ENCODE results near the gene ACTL6B. TPM values are rescaled to one million over a fixed set of nuclear protein-coding genes. Genes with fewer than 3 reads are reported as not detected.

Gene ACTL6B
- total and polyA plus RNA-seq, 4 donors, result not detected

Other genes starting within 250 kb of the ACTL6B start
- gene ZCWPW1, start 227.7 kb downstream of the ACTL6B start, total RNA-seq, result 1 to 10 TPM; 1.4 to 2.3 TPM
- 1 to 10 TPM; 3.3 TPM for gene ZCWPW1, start 227.7 kb downstream of the ACTL6B start, polyA plus RNA-seq
- 10 to 100 TPM; 13.5 to 19.6 TPM for gene MEPCE, start 226.6 kb downstream of the ACTL6B start, total RNA-seq
- gene MEPCE, start 226.6 kb downstream of the ACTL6B start, polyA plus RNA-seq, result 10 to 100 TPM in 1 of 2 donors, 1 to 10 TPM in 1; 6.7 to 21.8 TPM
- 1 to 10 TPM; 6.6 to 7.4 TPM for gene PPP1R35, start 220.0 kb downstream of the ACTL6B start, total RNA-seq
- gene PPP1R35, start 220.0 kb downstream of the ACTL6B start, polyA plus RNA-seq, result 10 to 100 TPM in 1 of 2 donors, 1 to 10 TPM in 1; 7.8 to 12.2 TPM
- under 1 TPM; 0.17 to 0.33 TPM for gene SPACDR, start 192.2 kb downstream of the ACTL6B start, total RNA-seq
- gene SPACDR, start 192.2 kb downstream of the ACTL6B start, polyA plus RNA-seq, result under 1 TPM in 1 of 2 donors, not detected in 1; 0.06 TPM
- 10 to 100 TPM in 1 of 2 donors, 1 to 10 TPM in 1; 6.9 to 21.2 TPM for gene TSC22D4, start 177.2 kb downstream of the ACTL6B start, total RNA-seq
- 10 to 100 TPM in 1 of 2 donors, 1 to 10 TPM in 1; 5.5 to 15.9 TPM for gene TSC22D4, start 177.2 kb downstream of the ACTL6B start, polyA plus RNA-seq
- under 1 TPM; 0.08 to 0.09 TPM for gene NYAP1, start 172.5 kb downstream of the ACTL6B start, total RNA-seq
- gene NYAP1, start 172.5 kb downstream of the ACTL6B start, polyA plus RNA-seq, result under 1 TPM in 1 of 2 donors, not detected in 1; 0.29 TPM
- 10 to 100 TPM; 37.2 to 48.8 TPM for gene AGFG2, start 117.2 kb downstream of the ACTL6B start, total RNA-seq
- 10 to 100 TPM; 37.4 to 47.2 TPM for gene AGFG2, start 117.2 kb downstream of the ACTL6B start, polyA plus RNA-seq
- gene SAP25, start 82.5 kb downstream of the ACTL6B start, total RNA-seq, result under 1 TPM in 1 of 2 donors, not detected in 1; 0.33 TPM
- under 1 TPM; 0.56 to 0.84 TPM for gene SAP25, start 82.5 kb downstream of the ACTL6B start, polyA plus RNA-seq
- gene LRCH4, start 70.3 kb downstream of the ACTL6B start, total RNA-seq, result 10 to 100 TPM in 1 of 2 donors, 1 to 10 TPM in 1; 8.2 to 25.8 TPM
- 10 to 100 TPM in 1 of 2 donors, 1 to 10 TPM in 1; 9.1 to 16.9 TPM for gene LRCH4, start 70.3 kb downstream of the ACTL6B start, polyA plus RNA-seq
- gene FBXO24, start 70.1 kb downstream of the ACTL6B start, total RNA-seq, result 1 to 10 TPM in 1 of 2 donors, under 1 TPM in 1; 0.67 to 1.3 TPM
- gene FBXO24, start 70.1 kb downstream of the ACTL6B start, polyA plus RNA-seq, result under 1 TPM; 0.25 to 0.32 TPM
- 10 to 100 TPM in 1 of 2 donors, 1 to 10 TPM in 1; 6.7 to 13.1 TPM for gene PCOLCE, start 54.1 kb downstream of the ACTL6B start, total RNA-seq
- 10 to 100 TPM; 10.4 to 38.2 TPM for gene PCOLCE, start 54.1 kb downstream of the ACTL6B start, polyA plus RNA-seq
- gene MOSPD3, start 43.9 kb downstream of the ACTL6B start, total RNA-seq, result 1 to 10 TPM; 3.5 to 6.3 TPM
- 10 to 100 TPM; 10.8 to 15.7 TPM for gene MOSPD3, start 43.9 kb downstream of the ACTL6B start, polyA plus RNA-seq
- 100 to 1,000 TPM; 276 to 358 TPM for gene TFR2, start 14.9 kb downstream of the ACTL6B start, total RNA-seq
- gene TFR2, start 14.9 kb downstream of the ACTL6B start, polyA plus RNA-seq, result 100 to 1,000 TPM; 354 to 663 TPM
- gene GNB2, start 17.3 kb upstream of the ACTL6B start, total RNA-seq, result 10 to 100 TPM; 57.9 to 88.5 TPM
- 100 to 1,000 TPM in 1 of 2 donors, 10 to 100 TPM in 1; 37.6 to 133 TPM for gene GNB2, start 17.3 kb upstream of the ACTL6B start, polyA plus RNA-seq
- gene GIGYF1, start 37.8 kb upstream of the ACTL6B start, total RNA-seq, result 10 to 100 TPM; 12.7 TPM
- gene GIGYF1, start 37.8 kb upstream of the ACTL6B start, polyA plus RNA-seq, result 1 to 10 TPM; 6.8 to 7.5 TPM
- gene POP7, start 49.7 kb upstream of the ACTL6B start, total RNA-seq, result 10 to 100 TPM; 19.1 to 36.6 TPM
- gene POP7, start 49.7 kb upstream of the ACTL6B start, polyA plus RNA-seq, result 10 to 100 TPM; 31.1 to 40.1 TPM
- gene EPO, start 64.0 kb upstream of the ACTL6B start, total RNA-seq, result 1 to 10 TPM; 1.3 to 1.5 TPM
- 10 to 100 TPM in 1 of 2 donors, 1 to 10 TPM in 1; 5.3 to 22.9 TPM for gene EPO, start 64.0 kb upstream of the ACTL6B start, polyA plus RNA-seq
- gene ZAN, start 77.1 kb upstream of the ACTL6B start, total RNA-seq, result under 1 TPM in 1 of 2 donors, not detected in 1; under 0.01 TPM
- under 1 TPM in 1 of 2 donors, not detected in 1; 0.08 TPM for gene ZAN, start 77.1 kb upstream of the ACTL6B start, polyA plus RNA-seq
- 10 to 100 TPM; 48.6 to 53.0 TPM for gene EPHB4, start 171.1 kb upstream of the ACTL6B start, total RNA-seq
- gene EPHB4, start 171.1 kb upstream of the ACTL6B start, polyA plus RNA-seq, result 10 to 100 TPM; 14.4 to 51.3 TPM
- 10 to 100 TPM; 10.5 to 17.2 TPM for gene SLC12A9, start 196.3 kb upstream of the ACTL6B start, total RNA-seq
- gene SLC12A9, start 196.3 kb upstream of the ACTL6B start, polyA plus RNA-seq, result 1 to 10 TPM; 1.8 to 8.4 TPM
- gene TRIP6, start 210.9 kb upstream of the ACTL6B start, total RNA-seq, result 10 to 100 TPM; 14.6 to 18.6 TPM
- gene TRIP6, start 210.9 kb upstream of the ACTL6B start, polyA plus RNA-seq, result 10 to 100 TPM; 17.7 to 30.7 TPM
- gene SRRT, start 218.7 kb upstream of the ACTL6B start, total RNA-seq, result 10 to 100 TPM; 28.6 to 45.0 TPM
- gene SRRT, start 218.7 kb upstream of the ACTL6B start, polyA plus RNA-seq, result 10 to 100 TPM; 27.2 to 32.1 TPM
- 1 to 10 TPM; 3.1 to 4.9 TPM for gene UFSP1, start 233.3 kb upstream of the ACTL6B start, total RNA-seq
- 1 to 10 TPM; 2.3 to 3.4 TPM for gene UFSP1, start 233.3 kb upstream of the ACTL6B start, polyA plus RNA-seq
- gene ACHE, start 239.4 kb upstream of the ACTL6B start, total RNA-seq, result 10 to 100 TPM in 1 of 2 donors, under 1 TPM in 1; 0.25 to 17.6 TPM
- under 1 TPM; 0.15 to 0.17 TPM for gene ACHE, start 239.4 kb upstream of the ACTL6B start, polyA plus RNA-seq

Measured in liver (tissue), 4 donors.